GM18511 (cell line): ENCODE measurements around the gene MTHFD1L.

Experiments
- ATAC-seq: cut with Tn5 transposase; IDR thresholded peaks from one replicate; pipeline ENCODE4 v1.9.1; 2021; ENCODE audit warnings: mild to moderate bottlenecking, moderate library complexity; ENCODE audit not compliant: unreplicated experiment

Gene MTHFD1L

GRCh38 chr6:150865043-150865405 lies 478 bp upstream of the MTHFD1L start:
- ATAC-seq, result no peak

- ATAC-seq, result peak; percentile 81
Observed at GRCh38 chr6:150866147-150866990, 867 bp downstream of the MTHFD1L start.

GRCh38 chr6:150866991-150867501 lies 1.5 kb downstream of the MTHFD1L start:
- no peak for ATAC-seq

- ATAC-seq, result no peak
Observed at GRCh38 chr6:150868759-150869158, 3.3 kb downstream of the MTHFD1L start.

- ATAC-seq, result no peak
Observed at GRCh38 chr6:150874179-150874578, 8.7 kb downstream of the MTHFD1L start.

GRCh38 chr6:150875841-150876240 lies 10.3 kb downstream of the MTHFD1L start:
- no peak for ATAC-seq

GRCh38 chr6:150876598-150876997 lies 11.1 kb downstream of the MTHFD1L start:
- no peak for ATAC-seq

- ATAC-seq, result no peak
Observed at GRCh38 chr6:150877928-150878327, 12.4 kb downstream of the MTHFD1L start.

GRCh38 chr6:150878347-150879213 lies 13.1 kb downstream of the MTHFD1L start:
- ATAC-seq, result no peak

GRCh38 chr6:150880336-150880735 lies 14.8 kb downstream of the MTHFD1L start:
- no peak for ATAC-seq

- ATAC-seq, result no peak
Observed at GRCh38 chr6:150881911-150882481, 16.5 kb downstream of the MTHFD1L start.

GRCh38 chr6:150883521-150883920 lies 18.0 kb downstream of the MTHFD1L start:
- no peak for ATAC-seq

- no peak for ATAC-seq
Observed at GRCh38 chr6:150886155-150886554, 20.7 kb downstream of the MTHFD1L start.

GRCh38 chr6:150887978-150888563 lies 22.6 kb downstream of the MTHFD1L start:
- peak; percentile 70 for ATAC-seq

- no peak for ATAC-seq
Observed at GRCh38 chr6:150890346-150890745, 24.8 kb downstream of the MTHFD1L start.

GRCh38 chr6:150891888-150892485 lies 26.5 kb downstream of the MTHFD1L start:
- ATAC-seq, result peak; percentile 48

GRCh38 chr6:150894191-150894744 lies 28.8 kb downstream of the MTHFD1L start:
- ATAC-seq, result no peak

GRCh38 chr6:150894935-150895552 lies 29.5 kb downstream of the MTHFD1L start:
- peak; percentile 68 for ATAC-seq

- no peak for ATAC-seq
Observed at GRCh38 chr6:150895928-150896632, 30.6 kb downstream of the MTHFD1L start.
